ENCODE measurements around the gene KYNU.
A peak's percentile ranks its signal among the peaks of the same experiment; 100 is the strongest.
"Not testable (repeated sequence)": the region's sequence is repeated elsewhere in the genome, so short reads cannot be mapped to it uniquely, and the experiment has no call there.

The KYNU gene

GRCh38 chr2:143015656-143016055 is 138.2 kb downstream of the KYNU start:
- DNase-seq (ENCODE audit: low read depth in 2 of 2): no peak

GRCh38 chr2:143026411-143027054 is 149.1 kb downstream of the KYNU start:
- DNase-seq (ENCODE audit: low read depth in 2 of 2): no peak

DNA sequence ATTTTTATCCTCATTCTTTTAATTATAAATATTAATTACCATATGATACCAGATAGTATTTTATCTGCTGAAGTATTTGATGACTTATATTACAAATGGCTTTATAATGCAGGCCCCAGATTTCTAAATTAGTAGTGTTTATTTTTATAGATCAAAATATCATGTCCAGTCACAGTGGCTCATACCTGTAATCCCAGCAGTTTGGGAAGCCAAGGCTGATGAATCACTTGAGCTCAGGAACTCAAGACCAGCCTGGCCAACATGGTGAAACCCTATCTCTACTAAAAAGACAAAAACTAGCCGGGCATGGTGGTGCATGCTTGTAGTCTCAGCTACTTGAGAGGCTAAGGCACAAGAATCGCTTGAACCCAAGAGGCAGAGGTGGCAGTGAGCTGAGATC is 151.7 kb downstream of the KYNU start:
- no peak for DNase-seq (ENCODE audit: low read depth in 2 of 2)

GRCh38 chr2:143030127-143030526 is 152.7 kb downstream of the KYNU start:
- no peak for DNase-seq (ENCODE audit: low read depth in 2 of 2)

GRCh38 chr2:143034292-143035074 is 157.0 kb downstream of the KYNU start:
- peak in 1 of 2 donors; percentile 51 for DNase-seq (ENCODE audit: low read depth in 2 of 2)

DNA sequence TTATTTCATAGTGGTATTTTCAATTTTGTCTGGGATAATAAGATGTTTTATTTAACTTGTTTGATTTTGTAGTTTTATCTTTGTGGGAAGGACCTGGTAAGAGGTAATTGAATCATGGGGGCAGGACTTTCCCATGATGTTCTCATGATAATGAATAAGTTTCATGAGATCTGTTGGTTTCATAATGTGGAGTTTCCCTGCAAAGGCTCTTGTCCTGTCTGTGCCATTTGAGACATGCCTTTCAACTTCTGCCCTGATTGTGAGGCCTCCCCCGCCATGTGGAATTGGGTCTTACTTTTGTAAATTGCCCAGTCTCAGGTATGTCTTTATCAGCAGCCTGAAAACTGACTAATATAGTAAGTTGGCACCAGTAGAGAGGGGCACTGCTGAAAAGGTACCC is 174.0 kb downstream of the KYNU start:
- DNase-seq (ENCODE audit: low read depth in 2 of 2): no peak

- DNase-seq (ENCODE audit: low read depth in 2 of 2): not testable (repeated sequence)
Measured at GRCh38 chr2:143053437-143053836, 176.0 kb downstream of the KYNU start.

GRCh38 chr2:143056550-143056949 is 179.1 kb downstream of the KYNU start:
- DNase-seq (ENCODE audit: low read depth in 2 of 2): no peak

GRCh38 chr2:143058851-143059250 is 181.4 kb downstream of the KYNU start:
- no peak for DNase-seq (ENCODE audit: low read depth in 2 of 2)

DNA sequence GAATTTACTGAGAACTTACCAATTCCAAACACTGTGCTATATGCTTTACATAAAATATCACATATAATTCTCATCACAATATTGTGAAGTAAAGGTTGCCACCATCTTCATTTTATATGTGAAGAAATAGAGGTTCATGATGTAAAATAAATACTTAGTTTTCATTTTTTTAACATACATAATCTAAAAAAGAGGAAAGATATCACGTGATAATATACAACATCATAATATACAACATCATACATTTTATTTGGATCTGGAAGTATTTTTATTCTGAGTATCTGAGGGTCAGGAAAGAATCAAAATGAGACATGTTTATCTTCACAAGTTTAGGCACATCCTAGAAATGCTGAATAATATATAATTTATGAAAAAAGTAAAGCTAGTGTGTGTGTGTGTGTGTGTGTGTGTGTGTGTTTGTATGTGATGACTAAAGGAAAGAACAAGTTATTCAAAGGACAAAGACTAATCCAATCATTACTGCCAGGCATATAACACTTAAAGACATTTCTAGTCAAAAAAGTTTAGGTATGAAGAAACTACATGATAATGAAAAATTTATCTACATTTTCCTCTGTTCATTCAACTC is 186.2 kb downstream of the KYNU start:
- no peak for DNase-seq (ENCODE audit: low read depth in 2 of 2)

DNA sequence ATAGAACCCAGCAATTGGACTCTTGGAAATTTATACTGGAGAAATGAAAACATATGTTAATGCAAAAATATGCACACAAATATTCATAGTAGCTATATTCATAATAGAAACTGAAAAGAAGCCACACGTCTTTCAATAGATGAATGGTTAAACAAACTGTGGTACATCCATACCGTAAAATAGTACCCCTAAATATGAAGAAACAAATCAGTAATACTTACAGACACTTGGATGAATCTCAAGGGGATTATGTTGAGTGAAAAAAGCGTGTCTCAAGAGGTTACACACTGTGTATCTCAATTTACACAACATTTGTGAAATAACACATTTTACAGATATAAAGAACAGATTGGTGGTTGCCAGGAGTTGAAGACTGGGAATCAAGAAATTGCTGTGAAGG is 190.6 kb downstream of the KYNU start:
- DNase-seq (ENCODE audit: low read depth in 2 of 2): no peak

DNA sequence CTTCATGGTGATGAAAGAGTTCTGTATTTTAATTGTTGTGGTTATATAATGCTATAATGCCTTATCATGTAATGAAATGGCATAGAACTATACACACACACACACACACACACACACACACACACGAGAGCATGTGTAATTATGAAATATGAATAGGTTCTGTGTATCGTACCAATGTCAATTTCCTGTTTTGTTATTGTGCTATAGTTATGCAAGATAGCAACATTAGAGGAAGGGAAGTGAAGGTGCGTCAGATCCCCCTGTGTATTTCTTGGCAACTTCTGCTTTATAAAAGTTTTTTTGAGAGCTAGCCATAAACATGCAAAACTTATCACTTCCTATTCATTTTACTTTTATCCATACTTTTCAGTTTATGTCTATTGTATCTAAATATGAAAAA is 191.0 kb downstream of the KYNU start:
- no peak for DNase-seq (ENCODE audit: low read depth in 2 of 2)

DNA sequence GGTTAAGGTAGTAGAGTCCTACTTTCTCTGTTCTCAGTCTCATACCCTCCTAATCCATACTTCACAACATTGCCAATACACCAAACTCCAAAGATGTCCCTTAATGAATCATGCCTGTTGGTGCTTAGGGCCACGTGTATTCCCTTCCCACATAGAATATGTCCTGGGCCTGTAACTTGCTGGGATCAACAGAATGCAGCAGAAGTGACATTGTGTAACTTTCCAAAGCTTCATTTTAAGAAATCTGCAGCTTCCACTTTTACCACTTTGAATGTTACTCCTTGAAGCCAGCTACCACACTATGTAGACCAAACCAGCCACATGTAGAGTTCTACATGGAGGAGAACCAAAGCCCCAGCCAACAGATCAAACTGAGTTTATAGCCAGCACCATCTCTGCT is 193.2 kb downstream of the KYNU start:
- no peak for DNase-seq (ENCODE audit: low read depth in 2 of 2)

- DNase-seq (ENCODE audit: low read depth in 2 of 2): no peak
Measured at GRCh38 chr2:143071185-143071876, 193.9 kb downstream of the KYNU start.

GRCh38 chr2:143074913-143075312 is 197.4 kb downstream of the KYNU start:
- not testable (repeated sequence) for DNase-seq (ENCODE audit: low read depth in 2 of 2)

GRCh38 chr2:143075711-143076110 is 198.2 kb downstream of the KYNU start:
- no peak for DNase-seq (ENCODE audit: low read depth in 2 of 2)

DNA sequence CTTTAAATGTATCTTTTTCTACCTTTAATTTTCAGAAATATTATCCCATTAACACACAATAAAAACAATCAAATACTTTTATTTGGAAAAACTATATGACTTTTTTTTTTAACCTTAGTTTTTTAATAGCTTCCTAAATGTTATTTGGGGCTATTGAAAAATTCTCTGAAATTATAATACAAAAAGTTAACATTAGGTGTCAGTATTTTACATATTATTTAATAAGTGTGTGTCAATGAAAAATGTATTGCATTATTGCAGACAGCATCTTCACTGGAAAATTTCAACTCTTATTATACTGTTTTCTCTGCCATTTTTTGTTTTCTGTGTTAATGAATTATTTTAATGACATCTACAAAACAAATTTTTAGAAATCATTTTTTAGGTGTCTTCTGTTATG is 200.6 kb downstream of the KYNU start:
- DNase-seq (ENCODE audit: low read depth in 2 of 2): no peak

- DNase-seq (ENCODE audit: low read depth in 2 of 2): no peak
Measured at GRCh38 chr2:143081616-143082015, 204.2 kb downstream of the KYNU start.

DNA sequence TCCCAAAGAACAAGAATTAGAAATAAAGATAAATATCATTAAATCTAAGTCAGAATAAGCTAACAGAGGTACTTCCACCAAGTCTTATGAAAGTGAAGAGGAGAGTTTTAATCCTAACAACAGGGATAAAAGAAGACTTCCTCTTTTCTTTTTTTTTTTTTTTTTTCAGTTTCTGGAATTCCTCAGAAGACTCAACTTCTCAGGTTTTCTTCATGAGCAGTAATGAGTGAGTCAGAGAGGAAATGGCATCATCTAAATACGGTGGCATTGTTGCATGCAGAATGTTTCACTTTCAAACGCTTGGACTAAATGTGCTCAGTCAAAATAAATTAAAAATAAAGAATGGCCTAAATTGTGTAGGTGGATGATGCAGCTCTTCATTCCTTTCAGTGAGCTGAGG is 206.2 kb downstream of the KYNU start:
- DNase-seq (ENCODE audit: low read depth in 2 of 2): no peak

GRCh38 chr2:143084462-143084861 is 207.0 kb downstream of the KYNU start:
- no peak for DNase-seq (ENCODE audit: low read depth in 2 of 2)

- no peak for DNase-seq (ENCODE audit: low read depth in 2 of 2)
Measured at GRCh38 chr2:143085125-143085784, 207.8 kb downstream of the KYNU start.

GRCh38 chr2:143087033-143087432 is 209.6 kb downstream of the KYNU start:
- no peak for DNase-seq (ENCODE audit: low read depth in 2 of 2)
